Measurements from ENCODE around the gene OTOP1.
"Not testable (repeated sequence)": the region's sequence is repeated elsewhere in the genome, so short reads cannot be mapped to it uniquely, and the experiment has no call there.

The OTOP1 gene

GRCh38 chr4:4202510-4202909 lies 24.2 kb downstream of the OTOP1 start:
- Histone ChIP-seq H3K9ac (ENCODE audit: low read length in 2 of 2) (no peak overlapping the region), H3K9me3 (ENCODE audit: control insufficient read depth in 2 of 2, low read length in 2 of 2) (no peaks in the 10 kb centered on the region), H3K27ac (ENCODE audit: low read length) (no peak overlapping the region), H3K36me3 (ENCODE audit: control insufficient read depth in 2 of 2, insufficient read depth in 2 of 2, low read length in 2 of 2) (no peaks in the 10 kb centered on the region), H3K4me3 (ENCODE audit: low read length in 2 of 2) (no peak overlapping the region), H3K4me1 (ENCODE audit: control insufficient read depth, insufficient read depth, low read length) (no peaks in the 10 kb centered on the region), H3K27me3 (ENCODE audit: control insufficient read depth in 1 of 2, insufficient read depth in 2 of 2, low read length in 2 of 2) (peaks cover 0 to 8% of the 10 kb centered on the region in 2 donors)

GRCh38 chr4:4200624-4201023 lies 26.1 kb downstream of the OTOP1 start:
- H3K9ac ChIP-seq (ENCODE audit: low read length in 2 of 2), result no peak overlapping the region
- no peaks in the 10 kb centered on the region for H3K4me1 ChIP-seq (ENCODE audit: control insufficient read depth, insufficient read depth, low read length)
- H3K27me3 ChIP-seq (ENCODE audit: control insufficient read depth in 1 of 2, insufficient read depth in 2 of 2, low read length in 2 of 2), result peaks cover 0 to 8% of the 10 kb centered on the region in 2 donors
- H3K36me3 ChIP-seq (ENCODE audit: control insufficient read depth in 2 of 2, insufficient read depth in 2 of 2, low read length in 2 of 2), result no peaks in the 10 kb centered on the region
- no peaks in the 10 kb centered on the region for H3K9me3 ChIP-seq (ENCODE audit: control insufficient read depth in 2 of 2, low read length in 2 of 2)
- H3K27ac ChIP-seq (ENCODE audit: low read length), result no peak overlapping the region
- H3K4me3 ChIP-seq (ENCODE audit: low read length in 2 of 2), result no peak overlapping the region

GRCh38 chr4:4195354-4195753 lies 31.4 kb downstream of the OTOP1 start:
- Histone ChIP-seq H3K9ac (ENCODE audit: low read length in 2 of 2) (no peak overlapping the region), H3K4me3 (ENCODE audit: low read length in 2 of 2) (no peak overlapping the region), H3K9me3 (ENCODE audit: control insufficient read depth in 2 of 2, low read length in 2 of 2) (no peaks in the 10 kb centered on the region), H3K36me3 (ENCODE audit: control insufficient read depth in 2 of 2, insufficient read depth in 2 of 2, low read length in 2 of 2) (no peaks in the 10 kb centered on the region), H3K27ac (ENCODE audit: low read length) (no peak overlapping the region), H3K27me3 (ENCODE audit: control insufficient read depth in 1 of 2, insufficient read depth in 2 of 2, low read length in 2 of 2) (peaks cover 0 to 3% of the 10 kb centered on the region in 2 donors), H3K4me1 (ENCODE audit: control insufficient read depth, insufficient read depth, low read length) (no peaks in the 10 kb centered on the region)

GRCh38 chr4:4188557-4188956 lies 38.2 kb downstream of the OTOP1 start:
- not testable (repeated sequence) for H3K9me3 ChIP-seq (ENCODE audit: control insufficient read depth in 2 of 2, low read length in 2 of 2); H3K27ac ChIP-seq (ENCODE audit: low read length); H3K9ac ChIP-seq (ENCODE audit: low read length in 2 of 2); H3K27me3 ChIP-seq (ENCODE audit: control insufficient read depth in 1 of 2, insufficient read depth in 2 of 2, low read length in 2 of 2); H3K4me1 ChIP-seq (ENCODE audit: control insufficient read depth, insufficient read depth, low read length); H3K4me3 ChIP-seq (ENCODE audit: low read length in 2 of 2); H3K36me3 ChIP-seq (ENCODE audit: control insufficient read depth in 2 of 2, insufficient read depth in 2 of 2, low read length in 2 of 2)

- H3K27me3 ChIP-seq (ENCODE audit: control insufficient read depth in 1 of 2, insufficient read depth in 2 of 2, low read length in 2 of 2), result peaks cover 2 to 6% of the 10 kb centered on the region in 2 donors
- H3K9ac ChIP-seq (ENCODE audit: low read length in 2 of 2), result no peak overlapping the region
- H3K9me3 ChIP-seq (ENCODE audit: control insufficient read depth in 2 of 2, low read length in 2 of 2), result no peaks in the 10 kb centered on the region
- H3K36me3 ChIP-seq (ENCODE audit: control insufficient read depth in 2 of 2, insufficient read depth in 2 of 2, low read length in 2 of 2), result no peaks in the 10 kb centered on the region
- no peak overlapping the region for H3K27ac ChIP-seq (ENCODE audit: low read length)
- no peaks in the 10 kb centered on the region for H3K4me1 ChIP-seq (ENCODE audit: control insufficient read depth, insufficient read depth, low read length)
- no peak overlapping the region for H3K4me3 ChIP-seq (ENCODE audit: low read length in 2 of 2)
Observed at GRCh38 chr4:4185528-4185927, 41.2 kb downstream of the OTOP1 start.

- Histone ChIP-seq H3K36me3 (ENCODE audit: control insufficient read depth in 2 of 2, insufficient read depth in 2 of 2, low read length in 2 of 2) (no peaks in the 10 kb centered on the region), H3K4me1 (ENCODE audit: control insufficient read depth, insufficient read depth, low read length) (no peaks in the 10 kb centered on the region), H3K27me3 (ENCODE audit: control insufficient read depth in 1 of 2, insufficient read depth in 2 of 2, low read length in 2 of 2) (peaks cover 2 to 6% of the 10 kb centered on the region in 2 donors), H3K9ac (ENCODE audit: low read length in 2 of 2) (no peak overlapping the region), H3K4me3 (ENCODE audit: low read length in 2 of 2) (no peak overlapping the region), H3K9me3 (ENCODE audit: control insufficient read depth in 2 of 2, low read length in 2 of 2) (no peaks in the 10 kb centered on the region), H3K27ac (ENCODE audit: low read length) (no peak overlapping the region)
Observed at GRCh38 chr4:4182835-4183568, 43.7 kb downstream of the OTOP1 start.

- Histone ChIP-seq H3K9ac (ENCODE audit: low read length in 2 of 2) (no peak overlapping the region), H3K4me1 (ENCODE audit: control insufficient read depth, insufficient read depth, low read length) (no peaks in the 10 kb centered on the region), H3K27me3 (ENCODE audit: control insufficient read depth in 1 of 2, insufficient read depth in 2 of 2, low read length in 2 of 2) (no peaks in the 10 kb centered on the region), H3K9me3 (ENCODE audit: control insufficient read depth in 2 of 2, low read length in 2 of 2) (no peaks in the 10 kb centered on the region), H3K27ac (ENCODE audit: low read length) (no peak overlapping the region), H3K4me3 (ENCODE audit: low read length in 2 of 2) (no peak overlapping the region), H3K36me3 (ENCODE audit: control insufficient read depth in 2 of 2, insufficient read depth in 2 of 2, low read length in 2 of 2) (no peaks in the 10 kb centered on the region)
Observed at GRCh38 chr4:4170596-4171150, 56.1 kb downstream of the OTOP1 start.

- H3K27me3 ChIP-seq (ENCODE audit: control insufficient read depth in 1 of 2, insufficient read depth in 2 of 2, low read length in 2 of 2); H3K4me1 ChIP-seq (ENCODE audit: control insufficient read depth, insufficient read depth, low read length); H3K36me3 ChIP-seq (ENCODE audit: control insufficient read depth in 2 of 2, insufficient read depth in 2 of 2, low read length in 2 of 2); H3K9me3 ChIP-seq (ENCODE audit: control insufficient read depth in 2 of 2, low read length in 2 of 2); H3K4me3 ChIP-seq (ENCODE audit: low read length in 2 of 2); H3K27ac ChIP-seq (ENCODE audit: low read length); H3K9ac ChIP-seq (ENCODE audit: low read length in 2 of 2): not testable (repeated sequence)
Observed at GRCh38 chr4:4167981-4168780, 58.5 kb downstream of the OTOP1 start.

- not testable (repeated sequence) for H3K36me3 ChIP-seq (ENCODE audit: control insufficient read depth in 2 of 2, insufficient read depth in 2 of 2, low read length in 2 of 2); H3K9me3 ChIP-seq (ENCODE audit: control insufficient read depth in 2 of 2, low read length in 2 of 2); H3K9ac ChIP-seq (ENCODE audit: low read length in 2 of 2); H3K4me1 ChIP-seq (ENCODE audit: control insufficient read depth, insufficient read depth, low read length); H3K27me3 ChIP-seq (ENCODE audit: control insufficient read depth in 1 of 2, insufficient read depth in 2 of 2, low read length in 2 of 2); H3K27ac ChIP-seq (ENCODE audit: low read length); H3K4me3 ChIP-seq (ENCODE audit: low read length in 2 of 2)
Observed at GRCh38 chr4:4166986-4167385, 59.7 kb downstream of the OTOP1 start.

GRCh38 chr4:4165701-4166392 lies 60.9 kb downstream of the OTOP1 start:
- not testable (repeated sequence) for H3K4me3 ChIP-seq (ENCODE audit: low read length in 2 of 2); H3K36me3 ChIP-seq (ENCODE audit: control insufficient read depth in 2 of 2, insufficient read depth in 2 of 2, low read length in 2 of 2); H3K9ac ChIP-seq (ENCODE audit: low read length in 2 of 2); H3K4me1 ChIP-seq (ENCODE audit: control insufficient read depth, insufficient read depth, low read length); H3K27me3 ChIP-seq (ENCODE audit: control insufficient read depth in 1 of 2, insufficient read depth in 2 of 2, low read length in 2 of 2); H3K27ac ChIP-seq (ENCODE audit: low read length); H3K9me3 ChIP-seq (ENCODE audit: control insufficient read depth in 2 of 2, low read length in 2 of 2)

Data from stomach smooth muscle (tissue), 2 donors.